GDM1 (cell line): ENCODE measurements around the gene HIGD1C.
"Not testable (repeated sequence)": the region's sequence is repeated elsewhere in the genome, so short reads cannot be mapped to it uniquely, and the experiment has no call there.

ENCODE experiments used
- DNase-seq: peaks from one replicate; lab custom pipeline; 2025; lab: John Stamatoyannopoulos, UW

HIGD1C gene

GRCh38 chr12:50952510-50952909 lies at the start of gene HIGD1C:
Gene HIGD1C, plus strand, starts transcription at chr12:50952544. Its CDS starts 1,455 bp downstream, at chr12:50953999.
- DNase-seq: no peak

- not testable (repeated sequence) for DNase-seq
Measured at GRCh38 chr12:50908479-50908878, 43.9 kb upstream of the HIGD1C start.

- not testable (repeated sequence) for DNase-seq
Measured at GRCh38 chr12:50912361-50912760, 40.0 kb upstream of the HIGD1C start.

DNA sequence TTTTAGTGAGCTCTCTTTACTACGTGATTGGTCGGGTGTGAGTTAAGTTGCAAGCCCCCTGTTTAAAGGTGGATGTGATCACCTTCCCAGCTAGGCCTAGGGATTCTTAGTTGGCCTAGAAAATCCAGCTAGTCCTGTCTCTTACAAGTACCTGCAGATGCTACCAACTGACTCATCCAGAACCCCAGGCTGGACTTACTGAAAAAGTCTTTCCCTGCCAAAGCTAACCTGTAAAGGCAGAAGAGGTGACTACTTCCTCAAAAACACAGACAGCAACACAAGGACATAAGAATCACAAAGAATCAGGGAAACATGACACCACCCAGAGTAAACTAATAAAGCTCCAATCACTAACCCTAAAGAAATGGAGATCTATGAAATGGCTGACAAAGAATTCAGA lies 39.1 kb upstream of the HIGD1C start:
- no peak for DNase-seq

GRCh38 chr12:50914872-50915484 lies 37.4 kb upstream of the HIGD1C start:
- DNase-seq: no peak

GRCh38 chr12:50916292-50916691 lies 36.1 kb upstream of the HIGD1C start:
- DNase-seq: no peak

- DNase-seq: no peak
Measured at GRCh38 chr12:50918584-50919316, 33.6 kb upstream of the HIGD1C start.

DNA sequence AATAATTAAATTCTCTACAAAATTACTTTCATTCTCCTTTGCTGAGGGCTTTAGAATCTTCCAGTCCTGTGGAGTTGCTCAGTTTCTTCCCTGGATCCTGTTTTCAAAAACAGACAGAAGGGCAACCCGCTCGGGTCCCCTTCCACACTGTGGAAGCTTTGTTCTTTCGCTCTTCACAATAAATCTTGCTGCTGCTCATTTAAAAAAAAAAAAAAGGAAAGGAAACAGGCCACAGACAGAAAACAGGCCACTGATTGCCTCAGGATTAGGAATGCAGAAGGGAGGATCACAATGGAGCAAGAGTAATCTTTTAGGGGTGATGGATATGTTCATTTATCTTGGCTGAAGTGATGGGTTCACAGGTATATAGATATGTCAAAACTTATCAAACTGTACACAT lies 29.5 kb upstream of the HIGD1C start:
- no peak for DNase-seq

- DNase-seq: no peak
Measured at GRCh38 chr12:50923361-50924130, 28.8 kb upstream of the HIGD1C start.

DNA sequence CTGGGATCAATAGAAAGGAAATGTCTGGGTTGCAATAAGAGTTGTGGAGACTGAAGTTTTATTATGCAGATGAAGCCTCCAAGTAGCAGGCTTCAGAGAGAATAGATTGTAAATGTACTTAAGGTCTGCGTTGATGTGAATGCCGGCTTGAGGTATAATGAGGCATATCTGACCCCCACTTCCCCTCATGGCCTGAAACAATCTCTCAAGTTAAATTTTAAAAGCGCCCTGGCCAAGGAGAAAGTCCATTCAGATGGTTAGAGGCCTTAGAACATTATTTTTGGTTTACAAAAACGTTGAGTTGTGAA lies 28.3 kb upstream of the HIGD1C start:
- no peak for DNase-seq

DNA sequence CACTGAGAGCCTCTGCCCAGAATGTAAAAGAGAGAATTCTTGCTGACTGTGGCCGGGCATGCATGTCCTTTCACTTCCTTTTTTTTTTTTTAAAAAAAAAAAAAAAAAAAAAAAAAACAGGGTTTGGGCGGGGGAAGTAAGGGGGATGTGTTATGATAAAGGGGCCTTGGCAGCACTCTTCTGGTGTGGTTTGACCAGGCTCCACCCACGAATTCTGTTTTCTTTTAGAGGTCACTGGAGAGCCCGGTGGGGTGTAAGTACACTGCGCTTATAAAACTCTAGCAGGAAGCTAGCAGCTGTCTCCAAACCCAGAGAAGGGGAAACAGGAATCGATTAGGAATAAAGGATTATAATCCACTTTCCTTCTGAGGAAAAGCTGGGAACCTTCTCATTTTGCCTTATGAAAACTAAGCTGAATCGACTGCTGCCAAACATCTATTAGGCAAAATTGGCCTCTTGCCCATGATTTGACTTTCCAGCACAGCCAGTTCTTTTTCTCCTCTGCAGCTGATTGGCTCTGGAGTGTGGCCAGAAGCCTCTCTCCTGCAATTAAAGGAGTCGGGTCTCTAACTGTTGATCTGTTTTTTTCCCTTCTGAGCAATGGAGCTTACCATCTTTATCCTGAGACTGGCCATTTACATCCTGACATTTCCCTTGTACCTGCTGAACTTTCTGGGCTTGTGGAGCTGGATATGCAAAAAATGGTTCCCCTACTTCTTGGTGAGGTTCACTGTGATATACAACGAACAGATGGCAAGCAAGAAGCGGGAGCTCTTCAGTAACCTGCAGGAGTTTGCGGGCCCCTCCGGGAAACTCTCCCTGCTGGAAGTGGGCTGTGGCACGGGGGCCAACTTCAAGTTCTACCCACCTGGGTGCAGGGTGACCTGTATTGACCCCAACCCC lies 27.7 kb upstream of the HIGD1C start:
- DNase-seq: peak; percentile 76

DNA sequence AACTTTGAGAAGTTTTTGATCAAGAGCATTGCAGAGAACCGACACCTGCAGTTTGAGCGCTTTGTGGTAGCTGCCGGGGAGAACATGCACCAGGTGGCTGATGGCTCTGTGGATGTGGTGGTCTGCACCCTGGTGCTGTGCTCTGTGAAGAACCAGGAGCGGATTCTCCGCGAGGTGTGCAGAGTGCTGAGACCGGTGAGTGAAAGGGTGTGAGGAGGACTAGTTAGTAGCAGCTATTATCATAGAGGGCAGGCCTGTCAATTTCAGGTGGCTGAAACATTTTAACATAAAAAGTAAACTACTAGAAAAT lies 27.0 kb upstream of the HIGD1C start:
- no peak for DNase-seq

- DNase-seq: no peak
Measured at GRCh38 chr12:50925920-50926319, 26.4 kb upstream of the HIGD1C start.

GRCh38 chr12:50926415-50926814 lies 25.9 kb upstream of the HIGD1C start:
- no peak for DNase-seq

GRCh38 chr12:50926932-50927331 lies 25.4 kb upstream of the HIGD1C start:
- not testable (repeated sequence) for DNase-seq

DNA sequence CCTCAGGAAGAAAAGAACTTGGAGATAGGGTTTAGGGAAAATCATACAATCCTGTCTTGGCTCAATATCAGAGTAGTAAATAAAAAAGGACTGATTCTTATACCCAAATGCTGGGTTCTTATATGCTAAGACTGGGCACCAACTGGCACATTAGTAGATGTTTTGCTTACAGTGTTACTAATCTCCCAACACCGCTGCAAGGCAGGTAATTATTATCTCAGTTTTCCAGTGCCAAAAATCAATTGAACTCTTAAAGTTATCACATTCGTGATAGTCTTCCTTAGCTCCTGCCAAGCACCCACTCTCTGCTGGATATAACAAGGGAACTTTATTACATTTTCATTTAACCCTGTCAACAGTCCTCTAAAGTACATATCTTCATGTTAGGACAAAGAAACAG lies 25.0 kb upstream of the HIGD1C start:
- DNase-seq: no peak

GRCh38 chr12:50927766-50928224 lies 24.5 kb upstream of the HIGD1C start:
- DNase-seq: no peak

DNA sequence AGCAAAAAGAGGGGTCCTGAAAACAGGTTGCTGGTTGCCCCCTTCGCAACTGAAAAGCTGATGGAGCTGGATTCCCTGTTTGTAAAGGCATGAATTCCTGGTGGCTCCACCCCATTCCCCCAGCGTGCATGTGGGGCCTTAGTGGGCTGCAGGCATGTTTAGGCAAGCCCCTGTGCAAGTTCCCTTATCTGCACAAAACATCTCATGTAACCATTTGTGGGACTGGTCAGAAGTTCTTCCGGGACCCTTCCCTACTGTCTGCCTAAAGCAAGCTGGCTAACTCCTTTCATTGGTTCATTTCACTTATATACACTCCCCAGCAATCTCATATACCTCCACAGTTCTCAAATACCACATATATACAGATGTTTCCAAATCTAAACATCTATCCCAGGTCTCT lies 24.0 kb upstream of the HIGD1C start:
- DNase-seq: peak; percentile 70

GRCh38 chr12:50929831-50930230 lies 22.5 kb upstream of the HIGD1C start:
- DNase-seq: no peak

DNA sequence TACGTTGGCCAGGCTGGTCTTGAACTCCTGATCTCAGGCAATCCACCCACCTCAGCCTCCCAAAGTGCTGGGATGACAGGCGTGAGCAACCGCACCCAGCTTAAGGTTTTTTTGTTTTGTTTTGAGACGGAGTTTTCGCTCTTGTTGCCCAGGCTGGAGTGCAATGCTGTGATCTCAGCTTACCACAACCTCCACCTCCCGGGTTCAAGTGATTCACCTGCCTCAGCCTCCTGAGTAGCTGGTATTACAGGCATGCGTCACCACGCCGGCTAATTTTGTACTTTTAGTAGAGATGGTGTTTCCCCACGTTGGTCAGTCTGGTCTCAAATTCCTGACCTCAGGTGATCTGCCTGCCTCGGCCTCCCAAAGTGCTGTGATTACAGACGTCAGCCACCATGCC lies 21.9 kb upstream of the HIGD1C start:
- not testable (repeated sequence) for DNase-seq

DNA sequence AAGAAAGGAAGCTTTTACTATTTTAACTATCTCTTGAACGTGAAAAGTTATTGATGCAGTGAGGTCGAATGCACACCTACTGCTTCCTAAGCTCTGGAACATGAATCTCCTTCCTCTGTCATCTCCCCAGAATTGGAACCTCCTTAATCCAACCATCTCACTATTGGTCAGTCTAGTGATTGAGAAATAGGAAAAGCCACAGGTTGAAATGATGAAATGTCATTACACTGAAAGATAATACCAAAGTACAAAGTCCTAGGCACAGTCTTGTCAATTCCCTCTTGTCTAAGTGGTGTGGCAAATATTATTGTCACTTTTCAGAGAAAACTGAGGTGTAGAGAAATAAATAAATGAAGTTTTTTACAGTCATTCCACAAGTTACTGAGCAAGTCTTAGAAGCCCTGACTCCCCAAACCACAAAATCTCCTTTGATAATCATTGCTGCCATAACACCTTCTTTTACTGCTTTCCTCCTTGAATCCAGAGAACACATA lies 19.5 kb upstream of the HIGD1C start:
- DNase-seq: no peak
